Neural cell (in vitro differentiated cells): ENCODE results near the gene UBXN2A. TPM values are rescaled to one million over a fixed set of nuclear protein-coding genes. Genes with fewer than 3 reads are reported as not detected.

Source experiments
- H2AFZ ChIP-seq: fragments of 200-600, 300-800 bp; sonication (generic), shearing (Covaris generic); 2 replicates; pipeline ENCODE4 v1.6.0; 2014; ENCODE audit warnings: low read depth, mild to moderate bottlenecking, antibody characterized with exemption, low read length, moderate library complexity
- H3F3A ChIP-seq: fragments of 200-600 bp; shearing (Covaris generic); 2 replicates; pipeline ENCODE4 v1.6.1; 2016; ENCODE audit warnings: mild to moderate bottlenecking, moderate library complexity, mixed read lengths, antibody characterized with exemption, low read length; ENCODE audit not compliant: insufficient read depth, poor library complexity, severe bottlenecking
- H3K27ac ChIP-seq: fragments of 200-600, 300-800 bp; sonication (generic), shearing (Covaris generic); 2 replicates; pipeline ENCODE4 v1.5.1; 2014; ENCODE audit warnings: mild to moderate bottlenecking, low read length, moderate library complexity
- H3K27me3 ChIP-seq: fragments of 300-800, 200-600 bp; sonication (generic), shearing (Covaris generic); 2 replicates; pipeline ENCODE4 v1.6.0; 2014; ENCODE audit warnings: mild to moderate bottlenecking, low read depth, low read length, moderate library complexity; ENCODE audit not compliant: insufficient read depth
- H3K36me3 ChIP-seq: fragments of 300-800, 200-600 bp; sonication (generic), shearing (Covaris generic); 2 replicates; pipeline ENCODE4 v1.5.1; 2014; ENCODE audit warnings: mild to moderate bottlenecking, antibody characterized with exemption, low read length, moderate library complexity; ENCODE audit not compliant: insufficient read depth
- H3K4me2 ChIP-seq: fragments of 300-800, 200-600 bp; sonication (generic), shearing (Covaris generic); 2 replicates; pipeline ENCODE4 v1.6.0; 2014; ENCODE audit warnings: mild to moderate bottlenecking, low read length
- H3K4me3 ChIP-seq: fragments of 300-800, 200-600 bp; sonication (generic), shearing (Covaris generic); 2 replicates; pipeline ENCODE4 v1.5.1; 2014; ENCODE audit warnings: mild to moderate bottlenecking, low read length, moderate library complexity
- H3K79me2 ChIP-seq: fragments of 200-600 bp; shearing (Covaris generic); replicated peaks from 2 replicates; pipeline ENCODE4 v1.6.0; 2014; ENCODE audit warnings: mild to moderate bottlenecking, low read length, moderate library complexity; ENCODE audit not compliant: insufficient read depth
- H3K9ac ChIP-seq: fragments of 300-800, 200-600 bp; sonication (generic), shearing (Covaris generic); 2 replicates; pipeline ENCODE4 v1.6.1; 2016; ENCODE audit warnings: mild to moderate bottlenecking, low read length, mixed read lengths
- H3K9me2 ChIP-seq: fragments of 200-600 bp; shearing (Covaris generic); 2 replicates; pipeline ENCODE4 v1.6.1; 2016; ENCODE audit warnings: mild to moderate bottlenecking, low read length, mixed read lengths; ENCODE audit not compliant: insufficient read depth
- H3K9me3 ChIP-seq: fragments of 200-600, 300-800 bp; sonication (generic), shearing (Covaris generic); 2 replicates; pipeline ENCODE4 v1.6.1; 2016; ENCODE audit warnings: mild to moderate bottlenecking, mixed run types, low read length, moderate library complexity, mixed read lengths
- H4K20me1 ChIP-seq: fragments of 200-600 bp; shearing (Covaris generic); 2 replicates; pipeline ENCODE4 v1.6.1; 2016; ENCODE audit warnings: mild to moderate bottlenecking, mixed run types; ENCODE audit not compliant: insufficient read depth
- CTCF ChIP-seq: fragments of 450-650 bp; IDR thresholded peaks from 2 replicates; pipeline ENCODE4 v1.5.1; 2014; ENCODE audit warnings: antibody characterized with exemption, mild to moderate bottlenecking, moderate library complexity; ENCODE audit not compliant: poor library complexity, severe bottlenecking
- EP300 ChIP-seq: fragments of 450-650 bp; conservative IDR thresholded peaks from 2 replicates; pipeline ENCODE4 v1.6.1; 2014; ENCODE audit warnings: antibody characterized with exemption, mild to moderate bottlenecking, moderate library complexity; ENCODE audit not compliant: poor library complexity, severe bottlenecking
- EZH2 ChIP-seq: fragments of 200-600, 300-800 bp; shearing (Covaris generic), sonication (generic); IDR thresholded peaks from 2 replicates; pipeline ENCODE4 v1.6.1; 2014; ENCODE audit warnings: antibody characterized with exemption, low read length, borderline replicate concordance, mild to moderate bottlenecking; ENCODE audit not compliant: insufficient read depth, poor library complexity, severe bottlenecking
- MXI1 ChIP-seq: fragments of 450-650 bp; conservative IDR thresholded peaks from 2 replicates; pipeline ENCODE4 v1.6.1; 2014; ENCODE audit warnings: antibody characterized with exemption, mild to moderate bottlenecking; ENCODE audit not compliant: poor library complexity, severe bottlenecking
- POLR2AphosphoS5 ChIP-seq: IDR thresholded peaks from 2 replicates; pipeline ENCODE4 v1.6.1; 2012
- RAD21 ChIP-seq: fragments of 450-650 bp; conservative IDR thresholded peaks from 2 replicates; pipeline ENCODE4 v1.6.1; 2014; ENCODE audit warnings: antibody characterized with exemption, mild to moderate bottlenecking, moderate library complexity
- REST ChIP-seq: IDR thresholded peaks from 2 replicates; pipeline ENCODE4 v1.6.1; 2012; ENCODE audit warnings: borderline replicate concordance
- SMC3 ChIP-seq: fragments of 450-650 bp; conservative IDR thresholded peaks from 2 replicates; pipeline ENCODE4 v1.6.1; 2014; ENCODE audit warnings: antibody characterized with exemption, mild to moderate bottlenecking, moderate library complexity; ENCODE audit not compliant: poor library complexity
- TAF1 ChIP-seq: IDR thresholded peaks from 2 replicates; pipeline ENCODE4 v1.6.1; 2012; ENCODE audit warnings: low read depth
- polyA plus RNA-seq: library from polyadenylated mRNA; depleted of rRNA; stranded (reverse); fragments of >200 nt; gene quantifications from 2 replicates; pipeline ENCODE4 v1.2.3, GENCODE V29; 2014

UBXN2A gene
- polyA plus RNA-seq, 1 donor from 2014 or later = 11.0 TPM

- Histone ChIP-seq H3K9me3 (no peaks in the 10 kb centered on the region), H3K4me3 (peak overlapping the region; percentile 73), H3K79me2 (peaks cover 37% of the 10 kb centered on the region), H3F3A (no peaks in the 10 kb centered on the region), H4K20me1 (no peaks in the 10 kb centered on the region), H3K4me2 (peak overlapping the region; percentile 61), H3K9me2 (no peaks in the 10 kb centered on the region), H3K36me3 (no peaks in the 10 kb centered on the region), H3K27me3 (no peaks in the 10 kb centered on the region), H2AFZ (no peak overlapping the region), H3K27ac (no peak overlapping the region), H3K9ac (no peak overlapping the region)
- TF ChIP-seq POLR2AphosphoS5 = no peak
- TF ChIP-seq MXI1 = no peak
- no peak for TF ChIP-seq CTCF
- no peak for TF ChIP-seq RAD21
- TF ChIP-seq SMC3 = no peak
- no peak for TF ChIP-seq EZH2
- TF ChIP-seq EP300 = no peak
- TF ChIP-seq REST = no peak
- TF ChIP-seq TAF1 = no peak
Measured at GRCh38 chr2:23941644-23942043, 1.4 kb downstream of the UBXN2A start.

GRCh38 chr2:23943666-23944065 lies 3.4 kb downstream of the UBXN2A start:
- Histone ChIP-seq H3K27ac (no peak overlapping the region), H3K9me2 (no peaks in the 10 kb centered on the region), H3K27me3 (no peaks in the 10 kb centered on the region), H4K20me1 (no peaks in the 10 kb centered on the region), H3K79me2 (peaks cover 46% of the 10 kb centered on the region), H3K36me3 (no peaks in the 10 kb centered on the region), H3K9ac (no peak overlapping the region), H3F3A (no peaks in the 10 kb centered on the region), H2AFZ (no peak overlapping the region), H3K9me3 (no peaks in the 10 kb centered on the region), H3K4me2 (no peak overlapping the region), H3K4me3 (no peak overlapping the region)
- TF ChIP-seq SMC3 (no peak), CTCF (no peak), REST (no peak), EP300 (no peak), TAF1 (no peak), POLR2AphosphoS5 (no peak), EZH2 (no peak), RAD21 (no peak), MXI1 (no peak)
